GM10266 (cell line): ENCODE measurements around the gene ZFP1.

Experiments used
- DNase-seq: peaks from one replicate; pipeline ENCODE4 v3.0.0; 2012; ENCODE audit errors: extremely low spot score
- TF ChIP-seq, protein P1 (sequence below): IDR thresholded peaks from 2 replicates; pipeline ENCODE4 v1.5.1; 2012; ENCODE audit warnings: mild to moderate bottlenecking, low read depth; ENCODE audit not compliant: control insufficient read depth, insufficient read depth; ENCODE audit errors: missing control alignments

The ZFP1 gene

DNA sequence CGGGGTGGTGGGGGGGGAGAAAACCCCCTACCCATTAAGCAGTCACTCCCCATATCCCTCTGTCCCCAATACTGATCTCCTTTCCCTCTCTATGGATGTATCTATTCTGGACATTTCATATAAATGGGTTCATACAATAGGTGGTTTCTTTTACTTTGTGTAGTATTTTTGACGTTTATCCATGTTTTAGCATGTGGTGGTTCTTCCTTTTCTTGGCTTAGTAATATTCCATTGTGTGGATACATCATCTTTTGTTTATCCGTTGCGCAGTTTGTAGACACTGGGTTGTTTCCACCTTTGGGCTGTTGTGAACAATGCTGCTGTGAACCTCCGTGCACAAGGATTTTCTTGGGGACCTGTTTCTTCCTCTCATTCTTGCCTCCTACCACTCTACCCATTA, 44.3 kb upstream of the ZFP1 start:
- TF ChIP-seq, protein P1, sequence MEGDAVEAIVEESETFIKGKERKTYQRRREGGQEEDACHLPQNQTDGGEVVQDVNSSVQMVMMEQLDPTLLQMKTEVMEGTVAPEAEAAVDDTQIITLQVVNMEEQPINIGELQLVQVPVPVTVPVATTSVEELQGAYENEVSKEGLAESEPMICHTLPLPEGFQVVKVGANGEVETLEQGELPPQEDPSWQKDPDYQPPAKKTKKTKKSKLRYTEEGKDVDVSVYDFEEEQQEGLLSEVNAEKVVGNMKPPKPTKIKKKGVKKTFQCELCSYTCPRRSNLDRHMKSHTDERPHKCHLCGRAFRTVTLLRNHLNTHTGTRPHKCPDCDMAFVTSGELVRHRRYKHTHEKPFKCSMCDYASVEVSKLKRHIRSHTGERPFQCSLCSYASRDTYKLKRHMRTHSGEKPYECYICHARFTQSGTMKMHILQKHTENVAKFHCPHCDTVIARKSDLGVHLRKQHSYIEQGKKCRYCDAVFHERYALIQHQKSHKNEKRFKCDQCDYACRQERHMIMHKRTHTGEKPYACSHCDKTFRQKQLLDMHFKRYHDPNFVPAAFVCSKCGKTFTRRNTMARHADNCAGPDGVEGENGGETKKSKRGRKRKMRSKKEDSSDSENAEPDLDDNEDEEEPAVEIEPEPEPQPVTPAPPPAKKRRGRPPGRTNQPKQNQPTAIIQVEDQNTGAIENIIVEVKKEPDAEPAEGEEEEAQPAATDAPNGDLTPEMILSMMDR, result no peak
- no peak for DNase-seq

DNA sequence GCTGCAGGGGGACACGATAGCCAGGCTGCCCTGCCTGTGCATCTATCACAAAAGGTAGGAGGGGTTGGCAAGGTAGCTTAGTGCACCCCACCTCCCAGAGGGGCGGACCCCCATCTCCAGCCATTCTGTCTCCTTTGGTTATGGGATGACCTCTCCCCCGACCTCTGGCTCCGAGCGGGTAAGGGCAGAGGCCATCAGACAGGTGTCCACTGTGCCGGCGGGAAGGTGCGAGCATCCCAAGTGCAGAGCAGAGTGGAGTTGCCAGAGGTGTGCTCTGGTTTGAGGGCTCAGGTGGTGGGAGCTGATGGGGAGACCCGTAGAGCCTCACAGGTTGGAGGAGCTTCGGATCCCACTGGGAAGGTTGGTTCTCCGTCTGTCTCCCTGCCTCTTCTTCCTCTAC, 43.5 kb upstream of the ZFP1 start:
- DNase-seq, result no peak

DNA sequence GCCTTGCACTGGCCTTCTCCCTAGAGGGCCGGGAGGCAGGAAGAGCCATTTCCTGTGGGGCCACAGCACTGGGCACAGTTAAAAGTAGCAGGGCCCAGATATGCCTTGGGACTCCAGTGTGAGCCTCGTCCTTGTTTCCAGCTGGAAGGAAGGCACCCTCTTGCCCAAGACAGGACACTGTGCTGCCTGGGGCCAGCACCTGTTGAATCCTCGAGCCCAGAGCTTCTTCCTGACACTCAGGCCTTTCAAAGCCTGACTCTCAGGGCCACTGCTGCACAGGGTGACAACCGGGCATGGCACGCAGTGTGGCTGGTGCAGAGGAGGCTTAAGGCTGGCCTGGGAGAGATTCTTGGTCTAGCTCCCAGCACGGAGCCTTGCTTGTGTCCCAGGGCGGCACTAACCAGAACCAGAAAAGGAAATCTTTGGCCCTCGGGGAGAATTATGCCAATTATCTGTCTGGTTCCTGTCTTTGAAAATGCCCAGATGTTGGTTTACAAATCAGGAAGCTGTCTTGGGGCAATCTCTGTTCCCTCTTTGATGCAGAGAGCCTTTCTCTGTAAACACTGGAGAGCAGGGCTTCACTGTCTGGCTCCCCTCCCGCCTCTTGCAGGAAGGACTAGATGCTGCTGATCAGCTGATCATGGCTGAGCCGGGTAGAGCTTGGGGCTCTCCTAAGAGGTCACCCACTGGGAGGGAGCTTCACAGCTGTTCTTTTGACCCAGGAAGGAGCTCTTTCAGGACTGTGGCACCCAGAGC, 42.8 kb upstream of the ZFP1 start:
- no peak for DNase-seq
- TF ChIP-seq, protein P1, result no peak

More for the DNA sequence above, 43.5 kb upstream of the ZFP1 start:
- TF ChIP-seq, protein P1, result no peak

- TF ChIP-seq, protein P1, result no peak
- DNase-seq, result no peak
Measured at GRCh38 chr16:75106351-75107274, 41.7 kb upstream of the ZFP1 start.

DNA sequence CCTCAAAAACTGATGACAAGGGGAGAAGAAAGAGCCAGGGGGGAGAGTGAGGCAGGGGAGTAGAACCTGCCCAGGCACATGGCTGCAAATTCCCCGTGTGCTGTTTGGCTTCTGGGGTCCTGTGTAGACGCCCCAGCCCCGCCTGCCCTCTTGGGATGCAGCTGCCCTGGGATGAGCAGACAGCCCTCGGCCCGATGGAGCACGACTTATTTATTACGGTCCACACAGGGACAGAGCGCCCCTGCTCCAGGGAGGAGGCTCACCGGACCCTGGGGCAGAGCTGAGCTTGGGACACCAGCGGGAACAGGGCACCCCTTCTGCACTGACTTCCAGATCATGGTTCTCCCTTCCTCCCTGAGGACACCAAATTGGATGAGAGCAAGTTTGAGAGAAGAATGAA, 40.8 kb upstream of the ZFP1 start:
- TF ChIP-seq, protein P1, result no peak
- no peak for DNase-seq

DNA sequence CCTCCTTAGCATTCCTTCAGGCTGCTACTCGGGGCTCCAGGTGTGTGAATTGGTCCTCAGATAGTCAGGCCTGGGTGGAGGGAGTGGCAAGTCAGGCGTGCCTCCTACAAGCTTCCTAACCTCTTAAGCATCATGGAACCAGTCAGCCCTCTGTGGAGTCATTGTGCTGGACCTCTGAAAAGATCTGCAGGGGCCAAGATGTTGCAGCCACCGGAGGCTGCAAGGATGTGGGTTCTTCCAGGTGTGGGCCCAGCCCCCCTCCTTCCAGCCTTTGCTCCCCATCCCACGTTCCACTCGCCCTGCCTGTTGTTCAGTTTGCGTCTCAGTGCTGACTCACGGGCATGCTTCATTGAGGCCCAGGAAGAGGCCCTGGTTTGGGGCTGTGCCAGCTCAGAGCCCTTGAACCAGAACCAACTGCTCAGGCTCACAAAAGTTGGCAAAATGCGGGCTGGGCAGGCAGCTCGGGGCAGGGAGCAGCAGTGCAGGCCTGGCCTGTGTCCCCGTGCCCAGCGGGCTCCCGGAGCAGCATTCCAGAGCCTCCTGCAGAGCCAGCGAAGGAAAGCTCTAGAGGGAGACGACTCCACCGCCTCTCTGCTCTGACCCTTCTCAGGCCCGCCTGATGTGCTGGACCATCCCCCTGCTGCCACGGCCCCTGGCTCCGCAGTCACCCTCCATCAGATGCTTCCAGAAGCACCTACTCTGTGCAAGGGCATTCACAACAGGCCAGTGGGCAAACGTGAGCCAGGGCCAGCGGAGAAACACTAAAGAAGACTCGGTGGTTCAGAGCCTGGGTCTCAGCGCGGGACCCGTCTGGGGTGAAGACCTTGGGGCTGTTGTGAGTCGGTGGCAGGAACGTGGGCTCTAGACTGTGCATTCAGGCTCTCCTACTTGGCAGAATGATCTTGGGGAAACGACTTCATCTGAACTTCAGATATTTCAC, 39.3 kb upstream of the ZFP1 start:
- TF ChIP-seq, protein P1, result no peak
- DNase-seq, result no peak
